H1 (cell line): ENCODE data around the gene TGM3. TPM values are rescaled to one million over a fixed set of nuclear protein-coding genes. Genes with fewer than 3 reads are reported as not detected.

Source experiments
- CTCF ChIA-PET: fragments of 300-600 bp; sonication (Branson Sonifier 250); formaldehyde crosslinking; loops from one replicate; lab custom pipeline; 2021; ENCODE audit not compliant: partially characterized antibody; lab: Charles Lee
- POLR2A ChIA-PET: fragments of 300-600 bp; sonication (Branson Sonifier 250); formaldehyde crosslinking; loops from one replicate; lab custom pipeline; 2021; ENCODE audit warnings: inconsistent platforms; ENCODE audit not compliant: partially characterized antibody; lab: Charles Lee
- DNase-seq, 2 experiments: peaks; one replicate each; pipeline versions ENCODE4 v3.0.0 to v3.0.0-alpha.2; 2010 to 2022; ENCODE audit warnings: low spot score in 2 of 2, low read depth in 1 of 2, mixed read lengths in 1 of 2
- FAIRE-seq: peaks from 2 replicates; lab custom pipeline; 2011; peaks lifted over from hg19 to GRCh38; lab: Jason Lieb, UNC
- H2AFZ ChIP-seq: 2 replicates; pipeline ENCODE4 v1.8.1; 2012; ENCODE audit warnings: low read length, inconsistent platforms
- H2AK5ac ChIP-seq: 2 replicates; pipeline ENCODE4 v1.6.1; 2013; ENCODE audit warnings: low read depth, low read length
- H2BK120ac ChIP-seq: replicated peaks from 2 replicates; pipeline ENCODE3; 2013; ENCODE audit warnings: low read depth, low read length, inconsistent platforms
- H2BK12ac ChIP-seq: 2 replicates; pipeline ENCODE4 v1.6.1; 2013; ENCODE audit warnings: low read depth, low read length
- H2BK15ac ChIP-seq: 2 replicates; pipeline ENCODE4 v1.6.1; 2013; ENCODE audit warnings: low read length
- H2BK20ac ChIP-seq: 2 replicates; pipeline ENCODE4 v1.6.1; 2013; ENCODE audit warnings: low read length
- H2BK5ac ChIP-seq: 2 replicates; pipeline ENCODE4 v1.6.1; 2013; ENCODE audit warnings: low read depth, low read length
- H3K14ac ChIP-seq: 2 replicates; pipeline ENCODE4 v1.6.1; 2013; ENCODE audit warnings: inconsistent platforms; ENCODE audit not compliant: insufficient read length
- H3K18ac ChIP-seq: 2 replicates; pipeline ENCODE4 v1.6.1; 2013; ENCODE audit warnings: low read length; ENCODE audit errors: extremely low read depth
- H3K23ac ChIP-seq: 2 replicates; pipeline ENCODE4 v1.6.1; 2013; ENCODE audit warnings: inconsistent platforms; ENCODE audit not compliant: insufficient read length
- H3K23me2 ChIP-seq: 2 replicates; pipeline ENCODE4 v1.6.1; 2013; ENCODE audit warnings: low read depth, low read length
- H3K27ac ChIP-seq: 2 replicates; pipeline ENCODE4 v1.6.1; 2011; ENCODE audit warnings: low read depth, low read length, inconsistent platforms
- H3K27me3 ChIP-seq, 4 experiments: replicated peaks in 1 of 4; 1 replicate in 1 of 4; 2 replicates in 3 of 4; pipeline versions ENCODE4 v1.6.1 to v1.8.1; 2011 to 2013; ENCODE audit warnings: low read length in 3 of 4, mild to moderate bottlenecking in 3 of 4, inconsistent platforms in 2 of 4, mixed read lengths in 2 of 4, moderate library complexity in 1 of 4; ENCODE audit not compliant: control insufficient read depth in 3 of 4, insufficient read depth in 3 of 4; ENCODE audit errors: extremely low read depth in 1 of 4
- H3K36me3 ChIP-seq, 4 experiments: 2 replicates each; pipeline versions ENCODE4 v1.6.1 to v1.8.1; 2011 to 2013; ENCODE audit warnings: mild to moderate bottlenecking in 4 of 4, low read length in 3 of 4, moderate library complexity in 2 of 4, control low read depth in 1 of 4, inconsistent platforms in 1 of 4; ENCODE audit not compliant: insufficient read depth in 4 of 4, control insufficient read depth in 2 of 4
- H3K4ac ChIP-seq: replicated peaks from 2 replicates; pipeline ENCODE3; 2013; ENCODE audit warnings: low read length, low read depth, mixed read lengths, inconsistent platforms; ENCODE audit not compliant: insufficient read length
- H3K4me1 ChIP-seq, 4 experiments: replicated peaks in 1 of 4; 1 replicate in 1 of 4; 2 replicates in 3 of 4; pipeline versions ENCODE4 v1.6.1 to v1.8.1; 2011 to 2013; ENCODE audit warnings: low read length in 3 of 4, inconsistent platforms in 2 of 4, mixed read lengths in 1 of 4; ENCODE audit not compliant: insufficient read depth in 4 of 4, control insufficient read depth in 3 of 4
- H3K4me2 ChIP-seq, 2 experiments: 2 replicates each; pipeline versions ENCODE4 v1.6.1 to v1.8.1; 2011 to 2013; ENCODE audit warnings: low read depth in 2 of 2, low read length in 2 of 2, control low read depth in 1 of 2, inconsistent platforms in 1 of 2, mild to moderate bottlenecking in 1 of 2; ENCODE audit not compliant: insufficient read depth in 1 of 2
- H3K4me3 ChIP-seq, 4 experiments: fragments of 200-600, 300-600 bp in 1 of 4; sonication (generic), shearing (Covaris generic), sonication (Bioruptor Twin) in 1 of 4; 2 replicates each; pipeline versions ENCODE4 v1.5.1 to v1.8.1; 2011 to 2016; ENCODE audit warnings: low read length in 4 of 4, low read depth in 3 of 4, control low read depth in 2 of 4, inconsistent platforms in 2 of 4, mild to moderate bottlenecking in 2 of 4, mixed read lengths in 1 of 4, moderate library complexity in 1 of 4; ENCODE audit not compliant: insufficient read depth in 2 of 4; ENCODE audit errors: extremely low read depth in 1 of 4
- H3K56ac ChIP-seq: replicated peaks from 2 replicates; pipeline ENCODE3; 2013; ENCODE audit warnings: low read depth, mild to moderate bottlenecking, mixed read lengths, low read length, inconsistent platforms; ENCODE audit not compliant: insufficient read length
- H3K79me1 ChIP-seq: 2 replicates; pipeline ENCODE4 v1.6.1; 2013; ENCODE audit warnings: low read depth, low read length, control low read depth
- H3K79me2 ChIP-seq, 2 experiments: 2 replicates each; pipeline versions ENCODE4 v1.6.1 to v1.8.1; 2012 to 2013; ENCODE audit warnings: low read length in 2 of 2, mild to moderate bottlenecking in 2 of 2, inconsistent platforms in 1 of 2; ENCODE audit not compliant: insufficient read depth in 2 of 2, control insufficient read depth in 1 of 2
- H3K9ac ChIP-seq, 4 experiments: replicated peaks in 1 of 4; 1 replicate in 1 of 4; 2 replicates in 3 of 4; pipeline versions ENCODE4 v1.6.1 to v1.8.1; 2011 to 2013; ENCODE audit warnings: low read depth in 3 of 4, low read length in 3 of 4, control low read depth in 2 of 4, mild to moderate bottlenecking in 2 of 4, moderate library complexity in 2 of 4, inconsistent platforms in 1 of 4; ENCODE audit errors: extremely low read depth in 1 of 4
- H3K9me3 ChIP-seq, 2 experiments: 2 replicates each; pipeline versions ENCODE4 v1.6.1 to v1.8.1; 2012 to 2013; ENCODE audit warnings: mild to moderate bottlenecking in 2 of 2, moderate library complexity in 2 of 2, control low read depth in 1 of 2, inconsistent platforms in 1 of 2, low read depth in 1 of 2, low read length in 1 of 2, mixed read lengths in 1 of 2; ENCODE audit not compliant: insufficient read depth in 2 of 2
- H4K20me1 ChIP-seq, 2 experiments: replicated peaks in 1 of 2; 2 replicates each; pipeline versions ENCODE3 to v1.8.1; 2011 to 2013; ENCODE audit warnings: inconsistent platforms in 2 of 2, low read length in 2 of 2, mild to moderate bottlenecking in 1 of 2; ENCODE audit not compliant: insufficient read depth in 2 of 2, control insufficient read depth in 1 of 2
- H4K5ac ChIP-seq: 2 replicates; pipeline ENCODE4 v1.6.1; 2013; ENCODE audit warnings: low read length, low read depth, mixed read lengths, inconsistent platforms; ENCODE audit not compliant: insufficient read length
- H4K8ac ChIP-seq: 2 replicates; pipeline ENCODE4 v1.8.0; 2013; ENCODE audit warnings: mild to moderate bottlenecking, moderate library complexity, low read length, inconsistent platforms; ENCODE audit not compliant: insufficient read depth; ENCODE audit errors: extremely low read depth
- H4K91ac ChIP-seq: replicated peaks from 2 replicates; pipeline ENCODE3; 2013; ENCODE audit warnings: low read length, mixed read lengths, inconsistent platforms; ENCODE audit not compliant: insufficient read length
- ASH2L ChIP-seq: fragments of 200-600, 300-600 bp; sonication (generic); IDR thresholded peaks from one replicate; pipeline ENCODE4 v1.7.1; 2017; ENCODE audit warnings: low read length
- BCL11A ChIP-seq, 2 experiments: IDR thresholded peaks; one replicate each; pipeline ENCODE4 v1.6.1; 2011; ENCODE audit warnings: low read depth in 2 of 2, low read length in 2 of 2, mild to moderate bottlenecking in 2 of 2
- CBX5 ChIP-seq: fragments of 300-800, 300-1000 bp; sonication (generic); IDR thresholded peaks from 2 replicates; pipeline ENCODE4 v1.7.1; 2016; ENCODE audit warnings: antibody characterized with exemption, low read length, low read depth
- GABPA ChIP-seq: IDR thresholded peaks from 2 replicates; pipeline ENCODE4 v1.6.1; 2011; ENCODE audit warnings: mild to moderate bottlenecking, low read length, moderate library complexity, borderline replicate concordance; ENCODE audit not compliant: insufficient read depth
- HDAC6 ChIP-seq: IDR thresholded peaks from one replicate; pipeline ENCODE4 v1.7.1; 2012; ENCODE audit warnings: low read depth, mild to moderate bottlenecking, inconsistent platforms, low read length, moderate library complexity
- JUND ChIP-seq: IDR thresholded peaks from 2 replicates; pipeline ENCODE4 v1.6.1; 2011; ENCODE audit warnings: mild to moderate bottlenecking, improper control_type of control experiment, low read length
- NANOG ChIP-seq: IDR thresholded peaks from 2 replicates; pipeline ENCODE4 v1.6.1; 2011; ENCODE audit warnings: low read length, low read depth, mild to moderate bottlenecking, inconsistent platforms; ENCODE audit not compliant: insufficient read depth, poor library complexity, severe bottlenecking
- POLR2A ChIP-seq, 2 experiments: IDR thresholded peaks; 1 replicate in 1 of 2; 2 replicates in 1 of 2; pipeline ENCODE4 v1.6.1; 2011; ENCODE audit warnings: low read depth in 2 of 2, low read length in 2 of 2, mild to moderate bottlenecking in 2 of 2; ENCODE audit errors: control extremely low read depth in 1 of 2
- POLR2AphosphoS5 ChIP-seq: IDR thresholded peaks from 2 replicates; pipeline ENCODE4 v1.6.1; 2011; ENCODE audit warnings: low read depth, low read length
- POU5F1 ChIP-seq: IDR thresholded peaks from 2 replicates; pipeline ENCODE4 v1.6.1; 2011; ENCODE audit warnings: low read depth, mild to moderate bottlenecking, low read length, moderate library complexity
- RNF2 ChIP-seq: fragments of 200-900, 300-1000 bp; sonication (generic); IDR thresholded peaks from 2 replicates; pipeline ENCODE4 v1.7.1; 2016; ENCODE audit warnings: borderline replicate concordance, low read depth, mild to moderate bottlenecking, antibody characterized with exemption, low read length; ENCODE audit not compliant: poor library complexity, severe bottlenecking; ENCODE audit errors: missing control alignments
- TAF7 ChIP-seq: optimal IDR thresholded peaks from 2 replicates; pipeline ENCODE3; 2011; ENCODE audit warnings: low read depth, mild to moderate bottlenecking, inconsistent platforms, low read length, moderate library complexity, borderline replicate concordance
- TBP ChIP-seq: IDR thresholded peaks from 2 replicates; pipeline ENCODE4 v1.6.1; 2011; ENCODE audit warnings: low read depth, low read length, improper control_type of control experiment
- TCF12 ChIP-seq: IDR thresholded peaks from 2 replicates; pipeline ENCODE4 v1.6.1; 2011; ENCODE audit warnings: low read depth, mild to moderate bottlenecking, low read length
- TEAD4 ChIP-seq: IDR thresholded peaks from 2 replicates; pipeline ENCODE4 v1.6.1; 2012; ENCODE audit warnings: low read depth, low read length, inconsistent platforms, mixed read lengths
- ZNF274 ChIP-seq: IDR thresholded peaks from 2 replicates; pipeline ENCODE4 v1.7.0; 2012; ENCODE audit warnings: low read length, borderline replicate concordance; ENCODE audit errors: extremely low read depth
- WGBS, 2 experiments: shearing (Covaris generic) in 1 of 2; methylation state at CpG; one replicate each; pipeline versions ENCODE4 v1.1.6 to v1.1.7; 2013 to 2015; ENCODE audit warnings: low lambda C conversion rate in 2 of 2, mixed read lengths in 2 of 2, inconsistent platforms in 1 of 2, low coverage in 1 of 2, missing lambda C conversion rate in 1 of 2; ENCODE audit not compliant: insufficient replicate concordance in 2 of 2, insufficient coverage in 1 of 2, insufficient read length in 1 of 2; ENCODE audit errors: extremely low coverage in 1 of 2, missing lambda C conversion rate in 1 of 2; 5-methylcytosine and 5-hydroxymethylcytosine counted together
- polyA plus RNA-seq, 7 experiments: library from polyadenylated mRNA; depleted of rRNA in 3 of 7; stranded (reverse) in 5 of 7; unstranded in 2 of 7; fragments of >200 nt in 5 of 7; fragments of 200-250 nt in 2 of 7; gene quantifications; 1 replicate in 5 of 7; 2 replicates in 1 of 7; 4 replicates in 1 of 7; pipeline versions ENCODE4 v1.2.1 to v1.2.3, GENCODE V29; 2011 to 2013; ENCODE audit warnings: missing spikeins in 2 of 7, mixed read lengths in 2 of 7
- total RNA-seq: library from RNA; stranded (reverse); fragmentation: NEBNext Ultra II Directional; extraction: Animal tissue kit (Norgen Biotek cat#: 25700); gene quantifications from 2 replicates; pipeline ENCODE4 v1.2.1, GENCODE V29; 2021

The TGM3 gene
- total and polyA plus RNA-seq, 2 of the 8 experiments (the other 6 are each of a cell fraction or from before 2014, with no cell fraction given) = 0.12 TPM; not detected in 1

- FAIRE-seq (no peak), DNase-seq (no peak)
- no peak overlapping the region for H3K9ac ChIP-seq
- H2BK20ac ChIP-seq = no peak overlapping the region
- no peak overlapping the region for H2BK120ac ChIP-seq
- H3K79me2 ChIP-seq = no peaks in the 10 kb centered on the region
- H3K4ac ChIP-seq = no peak overlapping the region
- H3K9me3 ChIP-seq = no peaks in the 10 kb centered on the region
- no peak overlapping the region for H4K8ac ChIP-seq
- H3K79me1 ChIP-seq = no peaks in the 10 kb centered on the region
- H4K91ac ChIP-seq = no peak overlapping the region
- H3K4me1 ChIP-seq = no peaks in the 10 kb centered on the region
- H4K20me1 ChIP-seq = no peaks in the 10 kb centered on the region
- H2BK5ac ChIP-seq = no peak overlapping the region
- H3K36me3 ChIP-seq = no peaks in the 10 kb centered on the region
- POLR2A ChIA-PET = no interaction called here
- no peak overlapping the region for H2AFZ ChIP-seq
- H3K14ac ChIP-seq = no peak overlapping the region
- 94% methylated on average over 3 of the region's 4 CpGs; no CpG with 5 or more reads in 1 of the 2 experiments for WGBS, 2 experiments
- no peak overlapping the region for H3K56ac ChIP-seq
- H3K4me3 ChIP-seq = no peak overlapping the region
- no peak overlapping the region for H2BK12ac ChIP-seq
- CTCF ChIA-PET = interaction anchor here (0.8 to 2.4 kb wide), 6 partner anchors 10 to 146 kb away, joined by 3 to 6 read pairs (median 5); no protein-coding TSS in a partner anchor
- H3K4me2 ChIP-seq = no peak overlapping the region
- no peak overlapping the region for H3K23ac ChIP-seq
- H3K27ac ChIP-seq = no peak overlapping the region
- no peak overlapping the region for H2AK5ac ChIP-seq
- H2BK15ac ChIP-seq = no peak overlapping the region
- no peaks in the 10 kb centered on the region; a peak in 1 of 7 replicates for H3K27me3 ChIP-seq
- no peaks in the 10 kb centered on the region for H3K23me2 ChIP-seq
- no peak overlapping the region for H3K18ac ChIP-seq
- no peak overlapping the region for H4K5ac ChIP-seq
- no peak for TF ChIP-seq TEAD4
- no peak for TF ChIP-seq POU5F1
- no peak for TF ChIP-seq TAF7
- no peak for TF ChIP-seq TBP
- no peak for TF ChIP-seq GABPA
- TF ChIP-seq POLR2A (IDR thresholded peaks at IDR 0.05; ENCODE audit: control extremely low read depth in 1 of 2, low read depth in 2 of 2, low read length in 2 of 2) = no peak
- TF ChIP-seq ASH2L = no peak
- TF ChIP-seq JUND = no peak
- TF ChIP-seq NANOG = no peak
- TF ChIP-seq HDAC6 = no peak
- no peak for TF ChIP-seq POLR2AphosphoS5
- TF ChIP-seq ZNF274 = no peak
- no peak for TF ChIP-seq TCF12
- TF ChIP-seq BCL11A (IDR thresholded peaks at IDR 0.05; ENCODE audit: low read depth in 2 of 2, low read length in 2 of 2) = no peak
- no peak for TF ChIP-seq RNF2
- TF ChIP-seq CBX5 = no peak
Measured at GRCh38 chr20:2307136-2307535, 11.3 kb downstream of the TGM3 start.
